DMS153 treated with DMSO at 0.1 percent for 48 hours (cell line): Measurements from ENCODE around the gene ATG4C.

Source experiments
- DNase-seq: peaks from one replicate; lab custom pipeline; 2025; ENCODE audit not compliant: unreplicated experiment; lab: John Stamatoyannopoulos, UW

ATG4C gene

GRCh38 chr1:62903522-62903921 lies 119.6 kb downstream of the ATG4C start:
- no peak for DNase-seq

GRCh38 chr1:62903982-62904855 lies 120.3 kb downstream of the ATG4C start:
- DNase-seq, result no peak

DNA sequence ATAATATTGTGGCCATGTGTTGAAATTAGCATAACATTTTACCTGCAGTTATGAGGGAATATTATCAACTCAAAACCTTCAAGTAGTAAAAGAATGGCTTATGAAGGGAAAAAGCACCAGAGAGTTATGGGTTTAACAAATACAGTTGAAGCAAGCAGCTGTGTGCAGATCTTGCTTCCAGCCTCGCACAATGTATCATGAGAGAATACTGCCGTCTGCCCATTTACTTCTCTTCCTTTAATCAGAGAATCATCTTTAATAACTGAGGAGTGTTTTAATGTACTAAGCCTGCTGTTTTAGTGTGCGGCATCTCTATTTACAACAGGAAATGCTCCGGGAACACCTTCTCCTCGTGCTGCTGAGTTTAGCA lies 120.9 kb downstream of the ATG4C start:
- DNase-seq, result no peak

GRCh38 chr1:62905309-62905708 lies 121.4 kb downstream of the ATG4C start:
- DNase-seq, result peak; percentile 65

DNA sequence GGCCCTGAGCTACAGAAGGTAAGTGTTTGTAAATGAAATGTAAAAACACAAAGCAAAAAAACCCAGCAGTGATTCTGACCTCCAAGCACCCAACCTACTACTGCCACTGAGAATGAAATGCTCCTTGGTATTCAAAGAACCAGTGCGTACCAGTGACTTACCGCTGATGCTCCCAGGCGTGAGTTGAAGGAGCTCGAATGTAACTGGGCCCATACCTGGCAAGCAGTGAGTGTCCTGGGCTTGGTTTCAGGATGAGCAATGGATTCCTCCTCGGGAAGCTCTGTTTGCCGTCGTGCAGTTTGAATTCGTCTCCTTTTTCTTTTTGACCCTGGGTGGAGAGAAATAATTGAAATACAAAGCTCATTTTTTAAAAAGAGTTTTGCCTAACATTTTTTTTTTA lies 121.9 kb downstream of the ATG4C start:
- no peak for DNase-seq

- DNase-seq, result no peak
Observed at GRCh38 chr1:62906428-62906886, 122.5 kb downstream of the ATG4C start.

DNA sequence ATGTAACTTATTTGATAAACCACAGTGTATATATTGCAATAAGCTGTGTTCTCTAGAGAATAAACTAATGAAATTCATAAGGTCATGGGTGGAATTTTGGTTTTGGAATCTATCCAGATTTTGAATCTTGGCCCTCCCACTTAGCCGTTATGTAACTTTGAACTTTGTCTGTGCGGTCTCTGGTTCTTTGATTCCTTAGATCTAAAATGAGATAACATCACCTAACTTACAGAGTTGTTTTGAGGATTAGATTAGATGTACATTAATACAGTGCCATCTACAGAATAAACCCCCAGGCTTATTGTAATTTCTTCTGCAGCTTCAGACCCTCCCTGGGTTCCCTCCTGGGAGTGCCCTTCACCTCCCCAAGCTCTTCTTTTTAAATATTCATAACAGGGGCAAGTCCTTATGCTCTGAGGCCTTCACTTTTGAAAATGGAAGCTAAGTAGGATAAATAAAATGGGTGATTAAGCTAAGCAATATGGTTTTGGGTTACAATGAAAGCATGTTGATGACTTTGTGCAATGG lies 124.3 kb downstream of the ATG4C start:
- no peak for DNase-seq

- no peak for DNase-seq
Observed at GRCh38 chr1:62912028-62912638, 128.2 kb downstream of the ATG4C start.
